ENCODE results near the gene DYNLL2. TPM values are rescaled to one million over a fixed set of nuclear protein-coding genes. Genes with fewer than 3 reads are reported as not detected.

The DYNLL2 gene
- total RNA-seq, 1 donor from 2014 or later: 46.8 TPM

GRCh38 chr17:58084317-58084981, 1.2 kb downstream of the DYNLL2 start:
- Histone ChIP-seq H2AFZ (replicated peaks) (no peak overlapping the region), H4K20me1 (ENCODE audit: low read depth) (peaks cover 61% of the 10 kb centered on the region)
- H3K4me1 Mint-ChIP-seq: peaks cover 79% of the 10 kb centered on the region

GRCh38 chr17:58085039-58085715, 2.0 kb downstream of the DYNLL2 start:
- H3K27ac Mint-ChIP-seq: peak overlapping the region; percentile 17

More at GRCh38 chr17:58084317-58084981, 1.2 kb downstream of the DYNLL2 start:
- Histone ChIP-seq H3K27me3 (no peaks in the 10 kb centered on the region), H3K4me2 (peak overlapping the region; percentile 92), H3K9me3 (ENCODE audit: low read depth) (no peaks in the 10 kb centered on the region), H3K4me3 (peak overlapping the region; percentile 97), H3K27ac (no peak overlapping the region), H3K36me3 (peaks cover 7% of the 10 kb centered on the region), H3F3A (ENCODE audit: low read depth) (peaks cover 38% of the 10 kb centered on the region), H3K9ac (peak overlapping the region; percentile 93), H3K79me2 (ENCODE audit: low read depth) (peaks cover 62% of the 10 kb centered on the region), H3K4me1 (peaks cover 71% of the 10 kb centered on the region)
- Mint-ChIP-seq H3K9me3 (no peaks in the 10 kb centered on the region), H3K36me3 (peaks cover 39% of the 10 kb centered on the region), H3K4me3 (peak overlapping the region; percentile 97), H3K27ac (peak overlapping the region; percentile 65), H3K27me3 (ENCODE audit: insufficient read depth, low read depth) (peaks cover 3% of the 10 kb centered on the region)
- peak; percentile 54 for DNase-seq (ENCODE audit: low spot score)
- TF ChIP-seq EZH2phosphoT487 (IDR thresholded peaks at IDR 0.05) (no peak), CTCF (IDR thresholded peaks at IDR 0.05) (peak; percentile 45)

DNA sequence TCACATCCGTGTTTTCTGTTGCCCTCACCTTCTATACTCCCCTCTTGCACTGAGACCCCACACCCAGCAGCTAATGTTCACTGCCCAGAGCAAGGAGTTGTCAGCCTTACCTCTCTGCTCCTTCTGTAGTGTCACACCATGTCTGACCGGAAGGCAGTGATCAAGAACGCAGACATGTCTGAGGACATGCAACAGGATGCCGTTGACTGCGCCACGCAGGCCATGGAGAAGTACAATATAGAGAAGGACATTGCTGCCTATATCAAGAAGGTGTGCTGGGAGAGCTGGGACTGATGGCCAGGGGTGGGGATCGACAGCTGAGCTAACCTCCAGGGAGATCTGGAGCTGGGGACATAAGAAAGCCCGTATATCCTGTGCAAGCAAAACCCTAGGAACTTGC, 3.7 kb downstream of the DYNLL2 start:
- H3K9me3 ChIP-seq (ENCODE audit: low read depth): no peaks in the 10 kb centered on the region
- no peak for DNase-seq (ENCODE audit: low spot score)
- H3K4me3 Mint-ChIP-seq: peak overlapping the region; percentile 10
- H3K36me3 Mint-ChIP-seq: peaks cover 52% of the 10 kb centered on the region
- H3K4me3 ChIP-seq: peak overlapping the region; percentile 97
- no peaks in the 10 kb centered on the region for H3K27me3 ChIP-seq
- H3K4me1 ChIP-seq: peaks cover 58% of the 10 kb centered on the region
- peak overlapping the region; percentile 5 for H3K27ac Mint-ChIP-seq
- TF ChIP-seq EZH2phosphoT487 (IDR thresholded peaks at IDR 0.05) (no peak), CTCF (IDR thresholded peaks at IDR 0.05) (no peak), EZH2 (IDR thresholded peaks at IDR 0.05) (no peak)
- H2AFZ ChIP-seq (replicated peaks): no peak overlapping the region
- no peaks in the 10 kb centered on the region for H3K9me3 Mint-ChIP-seq
- H3K4me1 Mint-ChIP-seq: peaks cover 61% of the 10 kb centered on the region
- H3F3A ChIP-seq (ENCODE audit: low read depth): peaks cover 38% of the 10 kb centered on the region
- peaks cover 5% of the 10 kb centered on the region for H3K27me3 Mint-ChIP-seq (ENCODE audit: insufficient read depth, low read depth)
- peaks cover 87% of the 10 kb centered on the region for H4K20me1 ChIP-seq (ENCODE audit: low read depth)
- H3K27ac ChIP-seq: no peak overlapping the region
- peak overlapping the region; percentile 92 for H3K4me2 ChIP-seq
- no peak overlapping the region for H3K9ac ChIP-seq
- H3K36me3 ChIP-seq: peaks cover 13% of the 10 kb centered on the region
- H3K79me2 ChIP-seq (ENCODE audit: low read depth): peaks cover 86% of the 10 kb centered on the region

More at GRCh38 chr17:58085039-58085715, 2.0 kb downstream of the DYNLL2 start:
- TF ChIP-seq EZH2phosphoT487 (IDR thresholded peaks at IDR 0.05): no peak
- TF ChIP-seq CTCF (IDR thresholded peaks at IDR 0.05): no peak
- TF ChIP-seq EZH2 (IDR thresholded peaks at IDR 0.05): no peak
- H3K9me3 Mint-ChIP-seq: no peaks in the 10 kb centered on the region
- Histone ChIP-seq H3K79me2 (ENCODE audit: low read depth) (peaks cover 69% of the 10 kb centered on the region), H3K4me3 (peak overlapping the region; percentile 97), H2AFZ (replicated peaks) (no peak overlapping the region), H3K9ac (peak overlapping the region; percentile 5), H3F3A (ENCODE audit: low read depth) (peaks cover 40% of the 10 kb centered on the region), H3K4me1 (peaks cover 72% of the 10 kb centered on the region), H3K27ac (no peak overlapping the region), H3K36me3 (peaks cover 7% of the 10 kb centered on the region), H3K9me3 (ENCODE audit: low read depth) (no peaks in the 10 kb centered on the region), H3K27me3 (no peaks in the 10 kb centered on the region), H4K20me1 (ENCODE audit: low read depth) (peaks cover 69% of the 10 kb centered on the region), H3K4me2 (peak overlapping the region; percentile 92)
- peak overlapping the region; percentile 97 for H3K4me3 Mint-ChIP-seq
- no peak for DNase-seq (ENCODE audit: low spot score)
- H3K36me3 Mint-ChIP-seq: peaks cover 42% of the 10 kb centered on the region
- H3K27me3 Mint-ChIP-seq (ENCODE audit: insufficient read depth, low read depth): peaks cover 3% of the 10 kb centered on the region
- H3K4me1 Mint-ChIP-seq: peaks cover 77% of the 10 kb centered on the region
